ENCODE measurements around the gene CARD14.

DNA sequence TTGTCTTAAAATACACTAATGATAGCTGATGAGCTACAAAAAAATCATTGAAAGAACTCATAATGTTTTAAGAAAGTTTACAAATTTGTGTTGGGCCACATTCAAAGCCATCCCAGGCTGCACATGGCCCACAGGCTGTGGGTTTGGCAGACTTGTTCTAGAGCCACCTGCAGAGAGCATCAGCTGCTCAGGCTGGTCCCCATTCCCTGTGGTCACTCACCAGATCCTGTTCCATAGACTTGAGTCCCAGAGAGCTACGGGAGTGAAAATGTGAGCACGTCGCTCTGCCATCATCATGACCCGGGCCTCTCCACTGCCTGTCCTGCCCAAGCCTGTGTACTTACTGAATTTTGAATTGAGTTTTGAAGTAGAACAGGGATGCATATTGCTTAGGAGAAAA lies 57.3 kb downstream of the CARD14 start:
- TF ChIP-seq, protein P1, sequence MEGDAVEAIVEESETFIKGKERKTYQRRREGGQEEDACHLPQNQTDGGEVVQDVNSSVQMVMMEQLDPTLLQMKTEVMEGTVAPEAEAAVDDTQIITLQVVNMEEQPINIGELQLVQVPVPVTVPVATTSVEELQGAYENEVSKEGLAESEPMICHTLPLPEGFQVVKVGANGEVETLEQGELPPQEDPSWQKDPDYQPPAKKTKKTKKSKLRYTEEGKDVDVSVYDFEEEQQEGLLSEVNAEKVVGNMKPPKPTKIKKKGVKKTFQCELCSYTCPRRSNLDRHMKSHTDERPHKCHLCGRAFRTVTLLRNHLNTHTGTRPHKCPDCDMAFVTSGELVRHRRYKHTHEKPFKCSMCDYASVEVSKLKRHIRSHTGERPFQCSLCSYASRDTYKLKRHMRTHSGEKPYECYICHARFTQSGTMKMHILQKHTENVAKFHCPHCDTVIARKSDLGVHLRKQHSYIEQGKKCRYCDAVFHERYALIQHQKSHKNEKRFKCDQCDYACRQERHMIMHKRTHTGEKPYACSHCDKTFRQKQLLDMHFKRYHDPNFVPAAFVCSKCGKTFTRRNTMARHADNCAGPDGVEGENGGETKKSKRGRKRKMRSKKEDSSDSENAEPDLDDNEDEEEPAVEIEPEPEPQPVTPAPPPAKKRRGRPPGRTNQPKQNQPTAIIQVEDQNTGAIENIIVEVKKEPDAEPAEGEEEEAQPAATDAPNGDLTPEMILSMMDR (IDR thresholded peaks at IDR 0.05) = no peak
- no peak for TF ChIP-seq POLR2A (IDR thresholded peaks at IDR 0.05)
